BE2C (cell line): ENCODE data around the gene ARID1A.
A peak's percentile ranks its signal among the peaks of the same experiment; 100 is the strongest.

Experiments used
- DNase-seq: peaks from one replicate; pipeline ENCODE4 v3.0.0-alpha.2; 2020
- H3K27me3 ChIP-seq: fragments of 250-450 bp; sonication (Bioruptor Pico); 2 replicates; pipeline ENCODE4 v1.5.1; 2020; ENCODE audit warnings: mild to moderate bottlenecking
- H3K36me3 ChIP-seq: fragments of 250-450 bp; sonication (Bioruptor Pico); 2 replicates; pipeline ENCODE4 v1.5.1; 2020; ENCODE audit warnings: mild to moderate bottlenecking
- H3K4me1 ChIP-seq: fragments of 250-450 bp; sonication (Bioruptor Pico); 2 replicates; pipeline ENCODE4 v1.5.1; 2020
- H3K4me3 ChIP-seq: 2 replicates; pipeline ENCODE4 v1.5.1; 2011; ENCODE audit warnings: low read depth, low read length
- H3K9me3 ChIP-seq: fragments of 250-450 bp; sonication (Bioruptor Pico); 2 replicates; pipeline ENCODE4 v1.5.1; 2020
- CTCF ChIP-seq: IDR thresholded peaks from 2 replicates; pipeline ENCODE4 v1.5.1; 2012; ENCODE audit warnings: mild to moderate bottlenecking, low read depth, low read length

The ARID1A gene

GRCh38 chr1:26786437-26787380 lies 90.9 kb downstream of the ARID1A start:
- DNase-seq: peak; percentile 52
- TF ChIP-seq CTCF: no peak
- Histone ChIP-seq H3K4me3 (peak overlapping the region; percentile 75), H3K9me3 (no peaks in the 10 kb centered on the region), H3K4me1 (peaks cover 9% of the 10 kb centered on the region; the same call in 1 of the 2 replicates), H3K27me3 (no peaks in the 10 kb centered on the region), H3K36me3 (no peaks in the 10 kb centered on the region)

GRCh38 chr1:26787381-26787705 lies 91.5 kb downstream of the ARID1A start:
- Histone ChIP-seq H3K27me3 (no peaks in the 10 kb centered on the region), H3K4me3 (peak overlapping the region; percentile 75), H3K4me1 (peaks cover 9% of the 10 kb centered on the region; the same call in 1 of the 2 replicates), H3K36me3 (no peaks in the 10 kb centered on the region), H3K9me3 (no peaks in the 10 kb centered on the region)
- DNase-seq: no peak
- TF ChIP-seq CTCF: no peak

- Histone ChIP-seq H3K4me1 (peaks cover 9% of the 10 kb centered on the region; the same call in 1 of the 2 replicates), H3K4me3 (peak within 1 kb of the TSS; percentile 75), H3K36me3 (no peaks in the 10 kb centered on the region), H3K9me3 (no peaks in the 10 kb centered on the region), H3K27me3 (no peaks in the 10 kb centered on the region)
- TF ChIP-seq CTCF: no peak
- peak; percentile 87 for DNase-seq
Observed at GRCh38 chr1:26787706-26788514, 92.1 kb downstream of the ARID1A start, which contains the start of gene PIGV. PIGV (plus strand) TSS chr1:26787950; CDS start chr1:26790816, 2,866 bp downstream.

- no peak for DNase-seq
- Histone ChIP-seq H3K9me3 (no peaks in the 10 kb centered on the region), H3K4me3 (peak overlapping the region; percentile 75), H3K36me3 (no peaks in the 10 kb centered on the region), H3K4me1 (peaks cover 9% of the 10 kb centered on the region; the same call in 1 of the 2 replicates), H3K27me3 (no peaks in the 10 kb centered on the region)
- TF ChIP-seq CTCF: no peak
Observed at GRCh38 chr1:26788515-26788785, 92.6 kb downstream of the ARID1A start.

GRCh38 chr1:26788836-26789611 lies 93.2 kb downstream of the ARID1A start:
- peak; percentile 78 for TF ChIP-seq CTCF

More at GRCh38 chr1:26788836-26789611, 93.2 kb downstream of the ARID1A start:
- Histone ChIP-seq H3K27me3 (no peaks in the 10 kb centered on the region), H3K36me3 (no peaks in the 10 kb centered on the region), H3K9me3 (no peaks in the 10 kb centered on the region), H3K4me3 (peak overlapping the region; percentile 75), H3K4me1 (peaks cover 9% of the 10 kb centered on the region; the same call in 1 of the 2 replicates)
- DNase-seq: peak; percentile 75
